Fibroblast of lung (primary cell): ENCODE results near the gene OXLD1. TPM values are rescaled to one million over a fixed set of nuclear protein-coding genes. Genes with fewer than 3 reads are reported as not detected.

Source experiments
- DNase-seq, 2 donors: peaks; one replicate each; pipeline versions ENCODE4 v3.0.0 to v3.0.0-alpha.2; 2010; ENCODE audit warnings: low read depth in 2 of 2
- H2AFZ ChIP-seq: 2 replicates; pipeline ENCODE4 v1.5.1; 2012; ENCODE audit warnings: low read length, control low read depth, inconsistent platforms
- H3K27ac ChIP-seq: 2 replicates; pipeline ENCODE4 v1.5.1; 2011; ENCODE audit warnings: low read length, control low read depth; ENCODE audit not compliant: insufficient read depth
- H3K27me3 ChIP-seq: 2 replicates; pipeline ENCODE4 v1.5.1; 2011; ENCODE audit warnings: mild to moderate bottlenecking, low read length; ENCODE audit not compliant: control insufficient read depth, insufficient read depth
- H3K36me3 ChIP-seq: 2 replicates; pipeline ENCODE4 v1.5.1; 2011; ENCODE audit warnings: low read length; ENCODE audit not compliant: control insufficient read depth, insufficient read depth
- H3K4me1 ChIP-seq: 2 replicates; pipeline ENCODE4 v1.5.1; 2011; ENCODE audit warnings: low read length; ENCODE audit not compliant: control insufficient read depth, insufficient read depth; ENCODE audit errors: extremely low read depth
- H3K4me2 ChIP-seq: 2 replicates; pipeline ENCODE4 v1.5.1; 2011; ENCODE audit warnings: low read length, control low read depth; ENCODE audit not compliant: insufficient read depth; ENCODE audit errors: extremely low read depth
- H3K4me3 ChIP-seq, 4 experiments: fragments of 200-600 bp in 1 of 4; sonication (generic) in 1 of 4; replicated peaks in 1 of 4; 2 replicates each; pipeline ENCODE4 v1.5.1; 2011 to 2016; ENCODE audit warnings: low read length in 4 of 4, low read depth in 3 of 4, mild to moderate bottlenecking in 3 of 4, control low read depth in 2 of 4, inconsistent platforms in 1 of 4, mixed read lengths in 1 of 4; ENCODE audit not compliant: insufficient read depth in 1 of 4; ENCODE audit errors: control extremely low read depth in 1 of 4
- H3K79me2 ChIP-seq: 2 replicates; pipeline ENCODE4 v1.5.1; 2012; ENCODE audit warnings: mild to moderate bottlenecking, low read length, inconsistent platforms; ENCODE audit not compliant: control insufficient read depth, insufficient read depth
- H3K9ac ChIP-seq: 2 replicates; pipeline ENCODE4 v1.5.1; 2011; ENCODE audit warnings: mild to moderate bottlenecking, low read length, control low read depth; ENCODE audit not compliant: insufficient read depth
- H3K9me3 ChIP-seq: 2 replicates; pipeline ENCODE4 v1.5.1; 2012; ENCODE audit warnings: low read depth, low read length; ENCODE audit not compliant: control insufficient read depth, insufficient read depth
- H4K20me1 ChIP-seq: 2 replicates; pipeline ENCODE4 v1.5.1; 2011; ENCODE audit warnings: low read length; ENCODE audit not compliant: control insufficient read depth, insufficient read depth; ENCODE audit errors: extremely low read depth
- CTCF ChIP-seq, 2 donors: IDR thresholded peaks in 1 of 2; conservative IDR thresholded peaks in 1 of 2; 1 replicate in 1 of 2; 2 replicates in 1 of 2; pipeline ENCODE4 v1.5.1; 2011 to 2012; ENCODE audit warnings: low read length in 2 of 2, control low read depth in 1 of 2, inconsistent platforms in 1 of 2, low read depth in 1 of 2, mild to moderate bottlenecking in 1 of 2
- EZH2 ChIP-seq: IDR thresholded peaks from 2 replicates; pipeline ENCODE4 v1.5.1; 2012; ENCODE audit warnings: low read length, control low read depth, mild to moderate bottlenecking; ENCODE audit errors: missing control alignments
- polyA plus RNA-seq, 2 donors: library from polyadenylated mRNA; depleted of rRNA in 1 of 2; stranded (reverse) in 1 of 2; unstranded in 1 of 2; fragments of >200 nt; gene quantifications; 2 replicates each; pipeline ENCODE4 v1.2.1, GENCODE V29; 2011 to 2012; ENCODE audit warnings: missing spikeins in 1 of 2
- total RNA-seq: library from RNA; depleted of rRNA; stranded (reverse); fragments of >200 nt; gene quantifications from 2 replicates; pipeline ENCODE4 v1.2.1, GENCODE V29; 2014

The OXLD1 gene
- total and polyA plus RNA-seq, 2 donors (not counting 1 experiment from before 2014, with no cell fraction given): 11.6 to 45.6 TPM

- peaks cover 47% of the 10 kb centered on the region for H3K79me2 ChIP-seq
- peaks cover 12% of the 10 kb centered on the region for H3K4me1 ChIP-seq
- H3K9me3 ChIP-seq: no peaks in the 10 kb centered on the region
- no peak overlapping the region for H3K9ac ChIP-seq
- H3K36me3 ChIP-seq: peaks cover 12% of the 10 kb centered on the region
- no peak overlapping the region for H3K4me3 ChIP-seq
- peaks cover 2% of the 10 kb centered on the region for H4K20me1 ChIP-seq
- TF ChIP-seq CTCF (conservative IDR thresholded peaks at IDR 0.05 in 1 of 2, IDR thresholded peaks at IDR 0.05 in 1 of 2; ENCODE audit: low read depth in 1 of 2, low read length in 2 of 2) (no peak), EZH2 (no peak)
- H3K4me2 ChIP-seq: peak overlapping the region; percentile 13
- H2AFZ ChIP-seq: no peak overlapping the region
- H3K27me3 ChIP-seq: no peaks in the 10 kb centered on the region
- peak in 1 of 2 donors; percentile 6 for DNase-seq
- H3K27ac ChIP-seq: no peak overlapping the region
Measured at GRCh38 chr17:81681672-81682071, 15.3 kb upstream of the OXLD1 start.

GRCh38 chr17:81680150-81680549 lies 13.7 kb upstream of the OXLD1 start:
- TF ChIP-seq CTCF (conservative IDR thresholded peaks at IDR 0.05 in 1 of 2, IDR thresholded peaks at IDR 0.05 in 1 of 2; ENCODE audit: low read depth in 1 of 2, low read length in 2 of 2): no peak
- TF ChIP-seq EZH2: no peak
- Histone ChIP-seq H3K4me1 (peaks cover 10% of the 10 kb centered on the region), H3K9me3 (no peaks in the 10 kb centered on the region), H3K27ac (no peak overlapping the region), H3K27me3 (no peaks in the 10 kb centered on the region), H4K20me1 (no peaks in the 10 kb centered on the region), H3K9ac (no peak overlapping the region), H3K4me2 (no peak overlapping the region), H3K79me2 (peaks cover 32% of the 10 kb centered on the region), H3K36me3 (peaks cover 2% of the 10 kb centered on the region), H3K4me3 (no peak overlapping the region), H2AFZ (no peak overlapping the region)
- DNase-seq: no peak

GRCh38 chr17:81676906-81677305 lies 10.5 kb upstream of the OXLD1 start:
- no peaks in the 10 kb centered on the region for H3K4me1 ChIP-seq
- peaks cover 9% of the 10 kb centered on the region for H3K79me2 ChIP-seq
- DNase-seq: no peak
- no peak overlapping the region for H3K9ac ChIP-seq
- no peak overlapping the region for H3K4me3 ChIP-seq
- TF ChIP-seq CTCF (conservative IDR thresholded peaks at IDR 0.05 in 1 of 2, IDR thresholded peaks at IDR 0.05 in 1 of 2; ENCODE audit: low read depth in 1 of 2, low read length in 2 of 2) (no peak), EZH2 (no peak)
- no peak overlapping the region for H3K4me2 ChIP-seq
- no peaks in the 10 kb centered on the region for H3K9me3 ChIP-seq
- peaks cover 13% of the 10 kb centered on the region for H3K36me3 ChIP-seq
- H3K27ac ChIP-seq: no peak overlapping the region
- no peak overlapping the region for H2AFZ ChIP-seq
- H3K27me3 ChIP-seq: no peaks in the 10 kb centered on the region
- H4K20me1 ChIP-seq: no peaks in the 10 kb centered on the region
